ENCODE results near the gene ZNF536. TPM values are rescaled to one million over a fixed set of nuclear protein-coding genes. Genes with fewer than 3 reads are reported as not detected.

Gene ZNF536
- total and polyA plus RNA-seq, 2 donors (not counting 1 experiment from before 2014, with no cell fraction given): 0.50 TPM; not detected in 1

DNA sequence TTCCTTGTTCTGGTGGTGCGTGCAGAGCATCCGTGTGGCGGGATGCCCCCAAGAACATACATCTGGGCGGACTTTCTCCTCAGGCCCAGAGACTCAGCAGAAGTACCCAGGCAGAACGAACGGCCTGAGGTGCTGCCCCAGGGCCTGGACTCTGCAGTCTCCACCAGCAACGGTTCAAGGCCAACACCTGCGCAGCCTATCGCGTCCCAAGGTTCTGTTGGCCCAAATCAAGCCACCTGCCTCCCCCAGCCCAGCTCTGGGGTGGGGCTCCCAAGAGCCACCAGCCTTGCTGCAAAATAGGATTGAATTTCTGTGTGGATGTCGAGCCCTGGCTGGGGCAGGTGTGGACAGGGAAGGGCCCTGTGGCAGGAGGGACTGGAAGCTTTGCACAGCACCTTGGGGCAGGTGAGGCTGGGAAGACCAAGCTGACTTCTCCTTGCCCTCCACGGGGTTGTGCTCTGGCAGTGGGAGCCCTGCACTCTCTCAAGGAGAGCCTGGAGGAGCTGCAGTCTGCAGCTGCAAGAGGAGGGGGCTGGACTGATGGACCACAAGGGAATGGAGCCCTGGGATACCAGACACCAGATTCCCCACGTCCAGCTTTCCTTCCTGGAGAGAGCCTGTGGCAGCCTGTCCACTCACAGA lies 146.9 kb downstream of the ZNF536 start:
- Histone ChIP-seq H3K27me3 (ENCODE audit: control insufficient read depth, insufficient read depth, low read length) (no peaks in the 10 kb centered on the region), H3K4me3 (replicated peaks in 1 of 4; ENCODE audit: control extremely low read depth in 1 of 4, insufficient read depth in 1 of 4, low read depth in 3 of 4, low read length in 4 of 4) (no peak overlapping the region), H3K4me1 (ENCODE audit: control insufficient read depth, extremely low read depth, insufficient read depth, low read length) (no peaks in the 10 kb centered on the region), H3K9ac (ENCODE audit: insufficient read depth, low read length) (no peak overlapping the region), H3K36me3 (ENCODE audit: control insufficient read depth, insufficient read depth, low read length) (no peaks in the 10 kb centered on the region), H3K79me2 (ENCODE audit: control insufficient read depth, insufficient read depth, low read length) (no peaks in the 10 kb centered on the region), H3K9me3 (ENCODE audit: control insufficient read depth, insufficient read depth, low read depth, low read length) (no peaks in the 10 kb centered on the region), H2AFZ (ENCODE audit: low read length) (no peak overlapping the region), H3K27ac (ENCODE audit: insufficient read depth, low read length) (no peak overlapping the region), H4K20me1 (ENCODE audit: control insufficient read depth, extremely low read depth, insufficient read depth, low read length) (no peaks in the 10 kb centered on the region), H3K4me2 (ENCODE audit: extremely low read depth, insufficient read depth, low read length) (no peak overlapping the region)
- TF ChIP-seq, protein P1, sequence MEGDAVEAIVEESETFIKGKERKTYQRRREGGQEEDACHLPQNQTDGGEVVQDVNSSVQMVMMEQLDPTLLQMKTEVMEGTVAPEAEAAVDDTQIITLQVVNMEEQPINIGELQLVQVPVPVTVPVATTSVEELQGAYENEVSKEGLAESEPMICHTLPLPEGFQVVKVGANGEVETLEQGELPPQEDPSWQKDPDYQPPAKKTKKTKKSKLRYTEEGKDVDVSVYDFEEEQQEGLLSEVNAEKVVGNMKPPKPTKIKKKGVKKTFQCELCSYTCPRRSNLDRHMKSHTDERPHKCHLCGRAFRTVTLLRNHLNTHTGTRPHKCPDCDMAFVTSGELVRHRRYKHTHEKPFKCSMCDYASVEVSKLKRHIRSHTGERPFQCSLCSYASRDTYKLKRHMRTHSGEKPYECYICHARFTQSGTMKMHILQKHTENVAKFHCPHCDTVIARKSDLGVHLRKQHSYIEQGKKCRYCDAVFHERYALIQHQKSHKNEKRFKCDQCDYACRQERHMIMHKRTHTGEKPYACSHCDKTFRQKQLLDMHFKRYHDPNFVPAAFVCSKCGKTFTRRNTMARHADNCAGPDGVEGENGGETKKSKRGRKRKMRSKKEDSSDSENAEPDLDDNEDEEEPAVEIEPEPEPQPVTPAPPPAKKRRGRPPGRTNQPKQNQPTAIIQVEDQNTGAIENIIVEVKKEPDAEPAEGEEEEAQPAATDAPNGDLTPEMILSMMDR (conservative IDR thresholded peaks at IDR 0.05 in 1 of 2, IDR thresholded peaks at IDR 0.05 in 1 of 2; ENCODE audit: low read depth in 1 of 2, low read length in 2 of 2): no peak
- no peak for TF ChIP-seq EZH2 (IDR thresholded peaks at IDR 0.05; ENCODE audit: low read length, missing control alignments)
- no peak for DNase-seq (ENCODE audit: low read depth in 2 of 2)

DNA sequence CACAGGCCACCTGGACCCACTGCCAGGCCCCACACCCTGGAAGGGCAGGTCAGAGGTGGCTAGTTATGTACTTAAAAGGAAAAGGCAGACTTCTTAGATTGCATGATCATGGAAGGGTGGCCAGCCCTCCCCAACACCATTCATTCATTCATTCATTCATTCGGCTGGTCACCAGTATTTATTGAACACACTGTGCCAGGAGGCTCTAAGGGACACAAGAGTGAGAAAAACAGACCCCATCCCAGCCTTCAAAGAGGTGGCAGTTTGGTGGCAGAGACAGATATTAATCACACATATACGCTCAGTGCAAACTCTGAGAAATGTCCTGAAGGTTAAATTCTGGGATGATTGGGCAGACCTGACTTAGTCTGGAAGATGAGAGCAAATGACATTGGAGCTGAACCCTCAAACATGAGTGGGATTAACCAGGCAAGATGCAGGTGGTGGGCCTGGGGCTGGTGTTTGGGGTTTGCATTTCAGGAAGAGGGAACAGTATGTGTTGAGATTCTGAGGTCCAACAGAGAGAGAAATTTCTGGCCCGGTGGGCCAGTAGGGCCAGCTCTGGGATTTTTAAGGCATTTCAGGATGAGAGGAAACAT lies 147.5 kb downstream of the ZNF536 start:
- TF ChIP-seq, protein P1 (conservative IDR thresholded peaks at IDR 0.05 in 1 of 2, IDR thresholded peaks at IDR 0.05 in 1 of 2; ENCODE audit: low read depth in 1 of 2, low read length in 2 of 2): no peak
- no peak for TF ChIP-seq EZH2 (IDR thresholded peaks at IDR 0.05; ENCODE audit: low read length, missing control alignments)
- Histone ChIP-seq H3K9ac (ENCODE audit: insufficient read depth, low read length) (no peak overlapping the region), H2AFZ (ENCODE audit: low read length) (no peak overlapping the region), H3K27me3 (ENCODE audit: control insufficient read depth, insufficient read depth, low read length) (no peaks in the 10 kb centered on the region), H3K9me3 (ENCODE audit: control insufficient read depth, insufficient read depth, low read depth, low read length) (no peaks in the 10 kb centered on the region), H4K20me1 (ENCODE audit: control insufficient read depth, extremely low read depth, insufficient read depth, low read length) (no peaks in the 10 kb centered on the region), H3K79me2 (ENCODE audit: control insufficient read depth, insufficient read depth, low read length) (no peaks in the 10 kb centered on the region), H3K4me2 (ENCODE audit: extremely low read depth, insufficient read depth, low read length) (no peak overlapping the region), H3K4me1 (ENCODE audit: control insufficient read depth, extremely low read depth, insufficient read depth, low read length) (no peaks in the 10 kb centered on the region), H3K36me3 (ENCODE audit: control insufficient read depth, insufficient read depth, low read length) (no peaks in the 10 kb centered on the region), H3K4me3 (replicated peaks in 1 of 4; ENCODE audit: control extremely low read depth in 1 of 4, insufficient read depth in 1 of 4, low read depth in 3 of 4, low read length in 4 of 4) (no peak overlapping the region), H3K27ac (ENCODE audit: insufficient read depth, low read length) (no peak overlapping the region)
- DNase-seq (ENCODE audit: low read depth in 2 of 2): no peak

DNA sequence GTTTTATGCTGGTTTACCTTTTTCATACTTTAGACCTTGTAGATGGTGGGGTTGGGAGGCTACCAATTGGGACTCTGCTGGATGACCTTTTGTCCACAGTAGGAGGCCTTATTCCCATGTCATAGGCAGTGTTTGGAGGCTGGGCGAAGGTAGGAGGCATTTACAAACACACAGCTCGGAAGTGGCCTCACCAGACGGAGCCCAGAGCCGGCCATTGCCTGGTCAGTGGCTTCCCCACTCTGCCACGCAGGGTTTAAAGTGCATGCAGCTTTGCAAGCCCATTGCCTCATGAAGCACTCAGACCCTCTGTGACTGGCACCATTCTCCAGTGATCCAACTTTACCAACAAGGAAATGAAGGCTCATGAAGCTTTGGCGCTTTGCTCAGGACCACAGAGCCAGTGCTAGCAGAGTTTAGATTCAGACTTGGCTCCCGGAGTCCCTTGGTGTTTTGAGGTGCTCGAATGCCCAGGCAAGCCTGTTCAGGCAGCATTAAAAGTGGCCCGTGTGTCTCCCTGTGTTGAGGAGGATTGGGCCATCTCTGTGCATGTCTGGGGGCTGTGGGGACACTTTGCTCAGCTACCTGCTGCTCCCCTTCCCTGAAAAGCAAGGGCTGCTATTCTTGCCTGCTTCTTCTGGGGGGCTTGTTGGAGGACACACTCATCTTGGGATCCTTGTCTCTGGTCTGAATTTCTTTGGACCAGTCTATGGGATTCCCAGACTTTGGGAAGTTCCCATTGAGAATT lies 148.7 kb downstream of the ZNF536 start:
- Histone ChIP-seq H3K9ac (ENCODE audit: insufficient read depth, low read length) (no peak overlapping the region), H3K27ac (ENCODE audit: insufficient read depth, low read length) (no peak overlapping the region), H4K20me1 (ENCODE audit: control insufficient read depth, extremely low read depth, insufficient read depth, low read length) (no peaks in the 10 kb centered on the region), H3K79me2 (ENCODE audit: control insufficient read depth, insufficient read depth, low read length) (no peaks in the 10 kb centered on the region), H3K4me1 (ENCODE audit: control insufficient read depth, extremely low read depth, insufficient read depth, low read length) (no peaks in the 10 kb centered on the region), H2AFZ (ENCODE audit: low read length) (no peak overlapping the region), H3K4me2 (ENCODE audit: extremely low read depth, insufficient read depth, low read length) (no peak overlapping the region), H3K4me3 (replicated peaks in 1 of 4; ENCODE audit: control extremely low read depth in 1 of 4, insufficient read depth in 1 of 4, low read depth in 3 of 4, low read length in 4 of 4) (no peak overlapping the region), H3K9me3 (ENCODE audit: control insufficient read depth, insufficient read depth, low read depth, low read length) (no peaks in the 10 kb centered on the region), H3K36me3 (ENCODE audit: control insufficient read depth, insufficient read depth, low read length) (no peaks in the 10 kb centered on the region), H3K27me3 (ENCODE audit: control insufficient read depth, insufficient read depth, low read length) (no peaks in the 10 kb centered on the region)
- TF ChIP-seq EZH2 (IDR thresholded peaks at IDR 0.05; ENCODE audit: low read length, missing control alignments): no peak
- TF ChIP-seq, protein P1 (conservative IDR thresholded peaks at IDR 0.05 in 1 of 2, IDR thresholded peaks at IDR 0.05 in 1 of 2; ENCODE audit: low read depth in 1 of 2, low read length in 2 of 2): no peak
- no peak for DNase-seq (ENCODE audit: low read depth in 2 of 2)
